Calu3 (cell line): ENCODE data around the gene CDH2. TPM values are rescaled to one million over a fixed set of nuclear protein-coding genes. Genes with fewer than 3 reads are reported as not detected.

Experiments used
- BruUV-seq: library from RNA; stranded (reverse); fragments of 400-500 nt; replicated peaks from 2 replicates; lab custom pipeline; 2021; lab: Mats Ljungman, UMichigan
- CTCF ChIA-PET: fragments of 300-600 bp; sonication (Branson Sonifier 250); formaldehyde crosslinking; loops from one replicate; lab custom pipeline; 2022; ENCODE audit warnings: antibody characterized with exemption; lab: Charles Lee
- DNase-seq: peaks from one replicate; pipeline ENCODE4 v3.0.0; 2022
- H3K27ac Mint-ChIP-seq: one replicate; pipeline ENCODE4 v1.8.0; 2022; ENCODE audit warnings: mixed read lengths; ENCODE audit not compliant: unreplicated experiment
- H3K27me3 Mint-ChIP-seq: one replicate; pipeline ENCODE4 v1.8.0; 2022; ENCODE audit warnings: mixed read lengths; ENCODE audit not compliant: unreplicated experiment
- H3K36me3 Mint-ChIP-seq: one replicate; pipeline ENCODE4 v1.8.0; 2022; ENCODE audit warnings: mild to moderate bottlenecking, moderate library complexity, mixed read lengths; ENCODE audit not compliant: insufficient read depth, unreplicated experiment
- H3K4me1 Mint-ChIP-seq: one replicate; pipeline ENCODE4 v1.8.0; 2022; ENCODE audit warnings: mild to moderate bottlenecking, low read depth, mixed read lengths; ENCODE audit not compliant: unreplicated experiment
- H3K4me3 Mint-ChIP-seq: one replicate; pipeline ENCODE4 v1.8.0; 2022; ENCODE audit warnings: mild to moderate bottlenecking, low read depth, moderate library complexity, mixed read lengths; ENCODE audit not compliant: unreplicated experiment
- H3K9me3 Mint-ChIP-seq: one replicate; pipeline ENCODE4 v1.8.0; 2022; ENCODE audit warnings: low read depth, mixed read lengths; ENCODE audit not compliant: unreplicated experiment
- CTCF ChIP-seq: fragments of 200-600 bp; IDR thresholded peaks from one replicate; pipeline ENCODE4 v1.8.0; 2022; ENCODE audit warnings: antibody characterized with exemption; ENCODE audit not compliant: unreplicated experiment
- intact Hi-C: fragments of 100-400 bp; cut with micrococcal nuclease; formaldehyde crosslinking; loops from one replicate; pipeline ENCODE4 v1.10.0; 2022; ENCODE audit not compliant: unreplicated experiment
- total RNA-seq: library from RNA; stranded (reverse); gene quantifications from 2 replicates; pipeline ENCODE4 v1.2.3, GENCODE V29; 2022

CDH2 gene
- total RNA-seq, 1 experiment from 2014 or later, result 2.3 TPM

GRCh38 chr18:28134774-28135173, 42.2 kb downstream of the CDH2 start:
- intact Hi-C loops, result no loop called here
- no peak for TF ChIP-seq CTCF
- H3K36me3 Mint-ChIP-seq, result no peaks in the 10 kb centered on the region
- CTCF ChIA-PET, result no interaction called here
- no peak overlapping the region for H3K27ac Mint-ChIP-seq
- no peaks in the 10 kb centered on the region for H3K9me3 Mint-ChIP-seq
- DNase-seq, result no peak
- no peak overlapping the region for H3K4me3 Mint-ChIP-seq
- no TSS peak for BruUV-seq
- H3K27me3 Mint-ChIP-seq, result no peaks in the 10 kb centered on the region
- no peaks in the 10 kb centered on the region for H3K4me1 Mint-ChIP-seq

GRCh38 chr18:28132084-28132483, 44.8 kb downstream of the CDH2 start:
- Mint-ChIP-seq H3K4me3 (no peak overlapping the region), H3K4me1 (peaks cover 14% of the 10 kb centered on the region), H3K9me3 (no peaks in the 10 kb centered on the region), H3K36me3 (no peaks in the 10 kb centered on the region), H3K27me3 (no peaks in the 10 kb centered on the region), H3K27ac (no peak overlapping the region)
- intact Hi-C loops, result no loop called here
- CTCF ChIA-PET, result no interaction called here
- no TSS peak for BruUV-seq
- TF ChIP-seq CTCF, result no peak
- no peak for DNase-seq

- no peaks in the 10 kb centered on the region for H3K9me3 Mint-ChIP-seq
- no peaks in the 10 kb centered on the region for H3K27me3 Mint-ChIP-seq
- no peaks in the 10 kb centered on the region for H3K36me3 Mint-ChIP-seq
- peaks cover 20% of the 10 kb centered on the region for H3K4me1 Mint-ChIP-seq
- TF ChIP-seq CTCF, result no peak
- intact Hi-C loops, result no loop called here
- H3K27ac Mint-ChIP-seq, result no peak overlapping the region
- no peak for DNase-seq
- BruUV-seq, result no TSS peak
- CTCF ChIA-PET, result interaction anchor here (1.1 kb wide), 1 partner anchor 18 kb away, joined by 4 read pairs; no protein-coding TSS in a partner anchor
- H3K4me3 Mint-ChIP-seq, result no peak overlapping the region
Observed at GRCh38 chr18:28128659-28128980, 48.3 kb downstream of the CDH2 start.

GRCh38 chr18:28127763-28128658, 48.9 kb downstream of the CDH2 start:
- TF ChIP-seq CTCF, result no peak
- intact Hi-C loops, result no loop called here
- DNase-seq, result no peak
- CTCF ChIA-PET, result interaction anchor here (0.5 kb wide), 1 partner anchor 661 kb away, joined by 4 read pairs; no protein-coding TSS in a partner anchor
- H3K27ac Mint-ChIP-seq, result no peak overlapping the region
- H3K36me3 Mint-ChIP-seq, result no peaks in the 10 kb centered on the region
- no peaks in the 10 kb centered on the region for H3K9me3 Mint-ChIP-seq
- BruUV-seq, result no TSS peak
- peaks cover 20% of the 10 kb centered on the region for H3K4me1 Mint-ChIP-seq
- H3K27me3 Mint-ChIP-seq, result no peaks in the 10 kb centered on the region
- no peak overlapping the region for H3K4me3 Mint-ChIP-seq
